Ovary (tissue), 9 donors: Measurements from ENCODE around the gene DPM3. TPM values are rescaled to one million over a fixed set of nuclear protein-coding genes. Genes with fewer than 3 reads are reported as not detected.

Experiments
- DNase-seq, 5 donors: peaks; one replicate each; pipeline ENCODE4 v3.0.0-alpha.2; 2019 to 2020
- H3K27ac ChIP-seq, 2 donors: fragments of 200-600 bp; one replicate each; pipeline versions ENCODE4 v1.5.1 to v1.8.0; 2019 to 2022
- H3K27me3 ChIP-seq: fragments of 200-600 bp; one replicate; pipeline ENCODE4 v1.8.0; 2022
- H3K36me3 ChIP-seq: fragments of 200-600 bp; sonication (generic); one replicate; pipeline ENCODE4 v1.5.1; 2019
- H3K4me1 ChIP-seq: one replicate; pipeline ENCODE4 v1.8.1; 2013; ENCODE audit warnings: mild to moderate bottlenecking, moderate library complexity; ENCODE audit not compliant: insufficient read depth
- H3K4me3 ChIP-seq: fragments of 200-600 bp; sonication (generic); one replicate; pipeline ENCODE4 v1.5.1; 2017
- H3K9me3 ChIP-seq, 2 donors: fragments of 200-600 bp in 1 of 2; sonication (generic) in 1 of 2; one replicate each; pipeline versions ENCODE4 v1.5.1 to v1.8.1; 2013 to 2019; ENCODE audit warnings: mild to moderate bottlenecking in 1 of 2, moderate library complexity in 1 of 2
- EP300 ChIP-seq: sonication (generic); formaldehyde crosslinking; IDR thresholded peaks from one replicate; pipeline ENCODE4 v1.6.1; 2017; ENCODE audit warnings: antibody characterized with exemption
- POLR2A ChIP-seq: fragments of 450-650 bp; IDR thresholded peaks from one replicate; pipeline ENCODE4 v1.6.1; 2017; ENCODE audit warnings: antibody characterized with exemption, mild to moderate bottlenecking, moderate library complexity
- WGBS, 3 donors: extraction: QIAGEN DNeasy Blood & Tissue Kit in 1 of 3; methylation state at CpG; one replicate each; pipeline versions ENCODE4 v1.1.5 to v1.1.7; 2013 to 2017; 5-methylcytosine and 5-hydroxymethylcytosine counted together
- intact Hi-C, 4 donors: fragments of 100-400 bp; cut with DNase I; formaldehyde crosslinking; loops; one replicate each; pipeline versions ENCODE4 v1.11.0 to v1.15.1; 2022 to 2023
- polyA plus RNA-seq, 2 donors: library from polyadenylated mRNA; stranded (reverse); fragments of 200-250 nt in 1 of 2; fragments of 350-450 nt in 1 of 2; fragmentation: Illumina TruSeq in 1 of 2; extraction: RNeasy Lipid Tissue Mini Kit (QIAGEN cat#74804) in 1 of 2; gene quantifications; one replicate each; pipeline ENCODE4 v1.2.3, GENCODE V29; 2013 to 2014
- total RNA-seq, 7 donors: library from RNA; depleted of rRNA in 2 of 7; stranded (reverse); fragments of >200 nt in 2 of 7; fragmentation: NEBNext Ultra II Directional in 3 of 7; extraction: Animal tissue kit (Norgen Biotek cat#: 25700) in 3 of 7; gene quantifications; one replicate each; pipeline versions ENCODE4 v1.1.0 to v1.2.4, GENCODE V29; 2016 to 2023
- TF ChIP-seq, protein P1 (sequence below), 3 donors: fragments of 450-650 bp in 2 of 3; fragments of 200-600 bp in 1 of 3; IDR thresholded peaks; one replicate each; pipeline versions ENCODE4 v1.5.1 to v1.8.0; 2016 to 2022; ENCODE audit warnings: antibody characterized with exemption in 3 of 3, mild to moderate bottlenecking in 1 of 3
- donor health status: DM: no; HTN: no; CAD: no; lungs with moderate emphysema.
- donor health status: DM: no; HTN: no; CAD: no.
- donor health status: Bipolar disorder and iron deficiency.
- donor health status: DM: yes; HTN: yes; CAD: no.
- donor health status: DM: no; HTN: no; CAD: no.
- donor health status: DM: yes; HTN: yes; CAD: no.

The DPM3 gene
- total and polyA plus RNA-seq, 9 donors = 0.70 to 168 (median 85.5) TPM

DNA sequence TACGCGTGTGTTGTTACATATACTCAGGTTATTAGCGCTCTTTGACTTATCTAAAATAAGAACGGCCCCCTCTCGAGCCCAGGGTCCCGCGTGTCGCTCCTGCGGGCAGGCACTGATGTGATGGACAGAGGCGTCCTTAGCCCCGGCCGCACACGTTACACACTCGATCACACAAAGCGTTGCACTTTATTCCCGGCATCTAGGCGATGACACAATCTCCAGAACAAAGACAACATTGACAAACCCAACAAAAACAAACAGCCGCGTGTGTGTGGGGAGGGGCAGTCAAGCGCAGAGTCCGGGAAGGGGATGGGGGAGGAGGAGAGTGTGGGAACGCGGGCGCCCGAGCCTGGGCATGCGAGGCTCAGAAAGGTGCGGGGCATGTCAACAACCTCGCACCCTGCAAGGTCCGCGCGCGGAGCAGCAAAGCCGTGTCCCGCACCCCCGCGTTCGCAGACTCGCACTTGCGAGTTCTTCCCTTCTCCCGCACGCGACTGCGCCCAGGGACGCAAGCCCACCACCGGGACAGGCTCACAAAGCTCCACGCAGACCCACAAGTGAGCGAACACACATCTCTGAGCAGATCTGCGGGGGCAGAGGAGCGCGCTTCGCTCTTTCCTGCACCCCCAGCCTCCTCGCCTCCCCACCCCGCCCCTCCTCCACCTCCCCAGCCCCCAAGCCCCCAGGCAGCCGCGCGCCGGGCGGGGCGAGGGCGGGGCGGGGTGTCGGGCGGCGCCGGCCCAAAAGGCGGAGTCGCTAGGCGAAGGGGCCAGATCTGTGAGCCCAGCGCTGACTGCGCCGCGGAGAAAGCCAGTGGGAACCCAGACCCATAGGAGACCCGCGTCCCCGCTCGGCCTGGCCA lies 13.0 kb downstream of the DPM3 start, which contains the start of gene EFNA1:
Gene EFNA1 (plus strand): TSS at position 772 of the 862 bp plus-strand sequence. CDS start 102 bp downstream, outside the sequence.
- Histone ChIP-seq H3K36me3 (no peaks in the 10 kb centered on the region), H3K27ac (peak within 1 kb of the TSS in 1 of 2 donors; percentile 33), H3K4me3 (peak within 1 kb of the TSS; percentile 63), H3K4me1 (peaks cover 15% of the 10 kb centered on the region), H3K9me3 (no peaks in the 10 kb centered on the region), H3K27me3 (no peaks in the 10 kb centered on the region)
- peak; percentile 44 to 76 (median 59) for DNase-seq
- intact Hi-C loops = loop anchor here in 2 of 4 donors (5.0 kb wide), 1 partner anchor 35 kb away; no protein-coding TSS in a partner anchor
- WGBS, 3 donors = 0% methylated on average over 51 to 76 of the region's 76 CpGs
- TF ChIP-seq, protein P1, sequence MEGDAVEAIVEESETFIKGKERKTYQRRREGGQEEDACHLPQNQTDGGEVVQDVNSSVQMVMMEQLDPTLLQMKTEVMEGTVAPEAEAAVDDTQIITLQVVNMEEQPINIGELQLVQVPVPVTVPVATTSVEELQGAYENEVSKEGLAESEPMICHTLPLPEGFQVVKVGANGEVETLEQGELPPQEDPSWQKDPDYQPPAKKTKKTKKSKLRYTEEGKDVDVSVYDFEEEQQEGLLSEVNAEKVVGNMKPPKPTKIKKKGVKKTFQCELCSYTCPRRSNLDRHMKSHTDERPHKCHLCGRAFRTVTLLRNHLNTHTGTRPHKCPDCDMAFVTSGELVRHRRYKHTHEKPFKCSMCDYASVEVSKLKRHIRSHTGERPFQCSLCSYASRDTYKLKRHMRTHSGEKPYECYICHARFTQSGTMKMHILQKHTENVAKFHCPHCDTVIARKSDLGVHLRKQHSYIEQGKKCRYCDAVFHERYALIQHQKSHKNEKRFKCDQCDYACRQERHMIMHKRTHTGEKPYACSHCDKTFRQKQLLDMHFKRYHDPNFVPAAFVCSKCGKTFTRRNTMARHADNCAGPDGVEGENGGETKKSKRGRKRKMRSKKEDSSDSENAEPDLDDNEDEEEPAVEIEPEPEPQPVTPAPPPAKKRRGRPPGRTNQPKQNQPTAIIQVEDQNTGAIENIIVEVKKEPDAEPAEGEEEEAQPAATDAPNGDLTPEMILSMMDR (IDR thresholded peaks at IDR 0.05) = no peak
- TF ChIP-seq POLR2A (no peak), EP300 (peak; percentile 54)

DNA sequence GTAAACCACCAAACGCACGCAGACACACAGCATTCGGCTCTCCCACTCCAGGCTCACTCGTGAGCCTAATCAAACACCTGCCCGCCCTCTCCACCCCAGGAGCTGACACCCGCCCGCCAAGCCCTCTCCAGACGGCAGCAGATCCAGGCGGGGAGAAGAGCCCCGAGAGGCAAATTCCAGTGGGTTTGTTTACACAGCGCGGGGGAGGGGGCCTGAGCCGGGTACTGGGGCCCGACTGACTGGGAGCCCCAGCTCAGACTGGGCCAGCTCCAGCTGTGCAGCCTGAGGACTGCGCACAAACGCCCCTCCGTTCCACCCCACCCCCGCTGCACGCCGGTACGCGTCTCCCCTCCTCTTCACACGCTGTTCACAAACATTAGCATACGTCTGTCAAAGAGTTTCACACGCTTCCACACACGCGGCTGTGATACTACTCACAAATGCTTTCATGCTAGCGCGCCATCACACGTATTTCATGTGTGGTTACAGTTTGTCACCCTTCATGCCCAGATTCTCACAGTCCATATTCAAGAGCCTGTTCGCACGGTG lies 13.7 kb downstream of the DPM3 start:
- Histone ChIP-seq H3K27ac (peak overlapping the region; percentile 21 to 33), H3K4me1 (peaks cover 15% of the 10 kb centered on the region), H3K36me3 (no peaks in the 10 kb centered on the region), H3K4me3 (peak overlapping the region; percentile 63), H3K9me3 (no peaks in the 10 kb centered on the region), H3K27me3 (no peaks in the 10 kb centered on the region)
- TF ChIP-seq POLR2A (no peak), EP300 (no peak)
- TF ChIP-seq, protein P1 (IDR thresholded peaks at IDR 0.05) = no peak
- DNase-seq = peak in 2 of 5 donors; percentile 39 to 62
- intact Hi-C loops = loop anchor here in 2 of 4 donors (5.0 kb wide), 1 partner anchor 34 kb away; no protein-coding TSS in a partner anchor
- 1 to 5% (median 3%) methylated on average over 27 to 32 of the region's 32 CpGs for WGBS, 3 donors

DNA sequence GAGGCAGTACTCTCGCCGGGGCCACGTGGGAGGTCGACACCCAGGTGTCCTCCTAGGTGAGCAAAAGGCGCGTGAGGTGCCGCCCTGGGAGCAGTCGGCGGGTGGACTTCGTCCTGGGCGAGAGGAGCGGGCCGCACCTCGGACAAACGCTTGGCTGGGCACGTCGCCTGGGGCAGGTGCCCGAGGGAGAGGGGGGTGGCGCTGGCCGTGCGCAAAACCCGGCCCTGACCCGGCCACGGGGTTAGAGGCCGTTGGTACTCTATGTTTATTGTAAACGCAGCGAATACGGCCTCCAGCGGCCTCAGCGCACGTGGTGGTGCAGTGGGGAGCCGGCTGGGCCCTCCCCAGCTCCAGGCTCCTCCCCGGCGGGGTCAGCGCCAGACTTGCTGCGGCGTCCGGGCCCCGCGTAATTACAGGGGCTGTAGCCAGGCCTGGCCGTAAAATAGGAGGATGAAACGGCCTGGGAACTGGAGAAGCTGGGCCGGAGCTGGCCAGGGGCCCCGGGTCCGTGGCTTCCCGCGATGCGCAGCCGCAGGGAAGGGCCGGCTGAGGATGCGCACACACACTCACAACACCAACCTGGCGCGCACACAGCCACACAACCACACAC lies 14.3 kb downstream of the DPM3 start:
- peak; percentile 68 to 88 (median 75) for DNase-seq

More for the DNA sequence above, 14.3 kb downstream of the DPM3 start:
- H3K9me3 ChIP-seq = no peaks in the 10 kb centered on the region
- 6 to 15% (median 13%) methylated on average over 29 to 53 of the region's 53 CpGs for WGBS, 3 donors
- intact Hi-C loops = loop anchor here in 2 of 4 donors (5.0 kb wide), 1 partner anchor 34 kb away; no protein-coding TSS in a partner anchor
- TF ChIP-seq, protein P1 (IDR thresholded peaks at IDR 0.05) = no peak
- TF ChIP-seq POLR2A = no peak
- no peak for TF ChIP-seq EP300
- H3K27ac ChIP-seq = peak overlapping the region; percentile 21 to 33
- H3K27me3 ChIP-seq = no peaks in the 10 kb centered on the region
- H3K36me3 ChIP-seq = no peaks in the 10 kb centered on the region
- peaks cover 15% of the 10 kb centered on the region for H3K4me1 ChIP-seq
- H3K4me3 ChIP-seq = peak overlapping the region; percentile 63
